Suppressor macrophage treated with lipopolysaccharide for 1 hour (primary cell): ENCODE measurements around the gene NPAP1.
"Not testable (repeated sequence)": the region's sequence is repeated elsewhere in the genome, so short reads cannot be mapped to it uniquely, and the experiment has no call there.

ENCODE experiments used
- DNase-seq, 3 donors: peaks; one replicate each; pipeline ENCODE4 v3.0.0-alpha.2; 2020 to 2022

The NPAP1 gene, protein sequence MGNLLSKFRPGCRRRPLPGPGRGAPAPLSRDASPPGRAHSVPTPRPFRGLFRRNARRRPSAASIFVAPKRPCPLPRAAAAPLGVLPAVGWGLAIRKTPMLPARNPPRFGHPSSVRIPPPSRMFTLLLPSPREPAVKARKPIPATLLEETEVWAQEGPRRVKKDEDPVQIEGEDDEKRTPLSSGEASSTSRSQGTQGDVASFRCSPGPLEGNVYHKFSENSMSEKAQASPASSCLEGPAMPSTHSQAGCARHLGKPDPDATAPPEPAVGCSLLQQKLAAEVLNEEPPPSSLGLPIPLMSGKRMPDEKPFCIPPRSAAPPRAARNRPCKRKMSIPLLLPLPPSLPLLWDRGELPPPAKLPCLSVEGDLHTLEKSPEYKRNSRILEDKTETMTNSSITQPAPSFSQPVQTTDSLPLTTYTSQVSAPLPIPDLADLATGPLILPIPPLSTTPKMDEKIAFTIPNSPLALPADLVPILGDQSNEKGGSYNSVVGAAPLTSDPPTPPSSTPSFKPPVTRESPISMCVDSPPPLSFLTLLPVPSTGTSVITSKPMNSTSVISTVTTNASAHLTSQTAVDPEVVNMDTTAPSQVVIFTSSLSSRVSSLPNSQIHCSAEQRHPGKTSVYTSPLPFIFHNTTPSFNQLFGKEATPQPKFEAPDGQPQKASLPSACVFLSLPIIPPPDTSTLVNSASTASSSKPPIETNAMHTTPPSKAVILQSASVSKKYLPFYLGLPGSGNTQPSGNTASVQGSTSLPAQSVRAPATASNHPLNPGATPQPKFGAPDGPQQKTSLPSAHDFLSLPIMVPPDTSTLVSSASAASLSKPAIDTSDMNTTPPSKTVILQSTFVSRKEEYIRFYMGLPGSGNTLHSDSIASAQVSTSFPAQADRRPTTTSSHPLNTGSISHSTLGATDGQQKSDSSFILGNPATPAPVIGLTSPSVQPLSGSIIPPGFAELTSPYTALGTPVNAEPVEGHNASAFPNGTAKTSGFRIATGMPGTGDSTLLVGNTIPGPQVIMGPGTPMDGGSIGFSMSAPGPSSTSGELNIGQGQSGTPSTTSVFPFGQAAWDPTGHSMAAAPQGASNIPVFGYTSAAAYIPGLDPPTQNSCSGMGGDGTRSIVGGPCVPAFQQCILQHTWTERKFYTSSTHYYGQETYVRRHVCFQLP

DNA sequence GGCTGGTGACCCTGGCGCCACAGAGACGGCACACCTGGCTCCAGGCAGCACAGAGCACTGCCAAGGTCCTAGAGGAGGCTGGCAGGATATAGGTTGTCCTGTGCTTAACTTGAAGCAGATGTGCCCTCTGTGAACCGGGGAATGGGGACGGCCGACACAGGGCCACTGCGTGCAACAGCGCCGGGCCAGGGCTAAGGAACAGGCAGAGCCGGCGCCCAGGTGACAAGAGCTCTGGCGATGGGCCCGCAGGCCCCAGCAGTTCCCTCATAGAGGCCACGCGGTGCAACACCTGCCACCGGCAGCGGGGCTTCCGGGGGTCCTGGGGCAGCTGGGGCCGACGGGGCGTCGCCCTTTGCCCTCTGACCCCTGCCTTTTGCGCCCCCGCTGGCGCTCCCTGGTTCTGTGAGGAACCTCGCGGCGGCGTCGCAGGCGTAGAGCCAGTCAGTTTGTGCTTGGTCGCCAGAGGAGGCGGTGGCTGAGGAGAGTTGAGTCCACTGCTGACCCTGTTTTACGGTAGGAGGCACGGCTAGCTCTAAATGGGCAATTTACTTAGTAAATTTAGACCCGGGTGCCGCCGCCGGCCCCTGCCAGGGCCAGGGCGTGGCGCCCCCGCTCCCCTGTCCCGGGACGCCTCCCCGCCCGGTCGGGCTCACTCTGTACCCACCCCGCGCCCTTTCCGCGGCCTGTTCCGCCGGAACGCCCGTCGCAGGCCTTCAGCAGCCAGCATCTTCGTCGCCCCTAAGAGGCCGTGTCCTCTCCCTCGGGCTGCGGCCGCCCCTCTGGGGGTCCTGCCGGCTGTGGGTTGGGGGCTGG, at the start of gene NPAP1:
Gene NPAP1, plus strand, starts transcription at position 444 of the 813 bp plus-strand sequence. Its CDS starts 93 bp downstream, at position 537.
- DNase-seq, result no peak

DNA sequence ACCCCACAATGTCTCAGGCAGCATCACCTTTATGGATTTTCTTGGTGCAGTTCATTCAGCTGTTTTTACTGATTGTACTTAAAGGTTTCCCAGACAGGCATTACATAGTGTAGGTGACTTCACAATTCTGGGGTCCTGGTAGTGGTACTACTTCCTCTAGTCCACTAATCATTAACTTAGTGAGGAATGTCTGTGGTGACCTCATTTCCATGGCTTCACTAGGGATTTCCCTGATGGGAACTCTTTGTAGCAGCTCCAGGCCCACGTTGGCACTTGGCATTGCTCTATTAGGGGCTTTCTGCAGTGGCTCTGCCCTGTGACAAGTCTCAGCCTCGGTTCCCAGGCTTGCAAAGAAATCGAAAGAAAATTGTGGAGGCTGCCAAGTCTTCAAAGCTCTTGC, 48.1 kb upstream of the NPAP1 start:
- DNase-seq, result no peak

DNA sequence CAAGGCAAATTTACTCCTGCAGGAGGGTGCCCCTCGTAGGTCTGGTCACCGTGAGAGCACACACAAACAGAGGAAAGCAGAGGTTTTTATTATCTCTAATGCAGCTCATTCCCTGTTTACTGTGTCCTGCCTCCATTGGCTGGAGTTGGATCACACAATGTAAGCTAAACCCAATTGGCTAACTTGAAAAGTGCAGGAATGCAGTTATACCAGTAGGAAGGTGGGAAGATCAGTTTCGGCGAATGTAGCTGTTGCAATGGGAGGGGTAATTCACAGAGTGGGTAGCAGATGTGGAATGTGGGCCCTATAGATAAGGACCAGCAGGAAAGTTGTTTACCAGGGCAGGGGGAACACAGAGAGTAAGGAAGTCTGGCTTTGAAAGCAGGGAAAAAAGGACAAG, 42.5 kb upstream of the NPAP1 start:
- no peak for DNase-seq

DNA sequence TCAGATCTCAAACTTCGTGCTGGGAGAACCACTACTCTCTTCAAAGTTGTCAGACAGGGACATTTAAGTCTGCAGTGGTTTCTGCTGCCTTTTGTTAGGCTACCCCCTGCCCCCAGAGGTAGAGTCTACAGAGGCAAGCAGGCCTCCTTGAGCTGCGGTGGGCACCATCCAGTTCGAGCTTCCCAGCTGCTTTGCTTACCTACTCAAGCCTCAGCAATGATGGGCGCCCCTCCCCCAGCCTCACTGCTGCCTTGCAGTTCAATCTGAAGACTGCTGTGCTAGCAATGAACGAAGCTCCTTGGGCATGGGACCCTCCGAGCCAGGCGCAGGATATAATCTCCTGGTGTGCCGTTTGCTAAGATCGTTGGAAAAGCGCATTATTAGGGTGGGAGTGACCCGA, 36.2 kb upstream of the NPAP1 start:
- not testable (repeated sequence) for DNase-seq

DNA sequence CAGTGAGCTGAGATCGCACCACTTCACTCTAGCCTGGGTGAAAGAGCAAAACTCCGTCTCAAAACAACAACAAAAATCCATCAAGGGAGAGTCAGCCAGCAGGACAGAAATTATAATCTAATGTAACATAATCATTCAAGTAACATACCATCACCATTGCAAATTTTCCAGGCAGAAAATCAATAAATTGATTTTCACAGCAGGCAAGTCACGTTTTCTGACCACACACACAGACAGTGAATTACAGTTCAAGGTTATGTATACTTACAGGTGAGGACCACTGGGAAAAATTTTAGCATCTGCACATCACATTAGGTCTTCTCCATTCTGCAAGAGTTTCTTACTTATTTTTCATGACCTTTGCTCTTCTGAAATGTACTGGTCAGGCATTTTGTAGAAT, 29.9 kb upstream of the NPAP1 start:
- DNase-seq, result no peak

DNA sequence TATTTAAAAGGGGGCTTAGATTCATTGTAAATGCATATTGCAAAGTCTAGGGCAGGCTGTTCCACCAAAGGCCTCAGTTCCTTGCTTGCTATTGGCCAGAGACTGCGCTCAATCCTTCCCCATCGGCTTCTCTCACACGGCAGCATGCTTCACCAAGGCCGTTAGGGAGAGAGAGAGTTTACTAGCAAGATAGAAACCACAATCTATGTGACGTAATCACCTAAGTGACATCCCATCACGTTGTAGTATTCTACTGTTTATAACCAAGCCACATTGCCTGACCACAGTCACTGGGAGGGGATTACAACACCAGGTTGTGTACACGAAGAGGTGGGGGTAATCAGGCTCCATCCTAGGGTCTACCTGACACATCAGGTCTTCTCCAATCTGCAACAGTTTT, 16.0 kb upstream of the NPAP1 start:
- DNase-seq, result no peak

DNA sequence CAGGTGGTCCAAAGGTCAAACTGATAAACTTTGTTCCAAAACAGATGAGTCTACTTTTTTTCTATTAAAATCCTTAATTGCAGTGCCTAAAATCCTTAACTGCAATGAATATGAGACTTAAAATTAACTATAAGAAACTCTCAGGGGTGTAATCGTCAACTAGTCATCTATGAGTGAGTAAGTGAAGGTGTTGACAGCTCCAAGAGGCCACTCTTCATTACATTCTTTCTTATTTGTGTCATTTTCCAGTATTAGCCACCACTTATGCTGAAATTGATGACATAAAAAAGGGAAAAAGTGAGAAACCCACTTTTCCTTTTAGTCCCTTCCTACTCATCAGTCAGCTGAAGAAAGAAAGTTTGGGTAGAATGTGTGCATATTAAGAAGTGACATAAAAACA, 12.6 kb upstream of the NPAP1 start:
- DNase-seq, result no peak

DNA sequence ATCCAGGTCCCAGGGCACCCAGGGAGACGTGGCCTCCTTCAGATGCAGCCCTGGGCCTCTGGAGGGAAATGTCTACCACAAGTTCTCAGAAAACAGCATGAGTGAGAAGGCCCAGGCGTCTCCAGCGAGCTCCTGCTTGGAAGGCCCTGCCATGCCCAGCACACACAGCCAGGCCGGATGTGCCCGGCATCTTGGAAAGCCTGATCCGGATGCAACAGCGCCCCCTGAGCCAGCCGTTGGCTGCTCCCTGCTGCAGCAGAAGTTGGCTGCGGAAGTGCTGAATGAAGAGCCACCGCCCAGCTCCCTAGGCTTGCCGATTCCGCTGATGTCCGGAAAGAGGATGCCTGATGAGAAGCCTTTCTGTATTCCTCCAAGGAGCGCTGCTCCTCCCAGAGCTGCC, 856 bp downstream of the NPAP1 start:
- DNase-seq, result no peak

DNA sequence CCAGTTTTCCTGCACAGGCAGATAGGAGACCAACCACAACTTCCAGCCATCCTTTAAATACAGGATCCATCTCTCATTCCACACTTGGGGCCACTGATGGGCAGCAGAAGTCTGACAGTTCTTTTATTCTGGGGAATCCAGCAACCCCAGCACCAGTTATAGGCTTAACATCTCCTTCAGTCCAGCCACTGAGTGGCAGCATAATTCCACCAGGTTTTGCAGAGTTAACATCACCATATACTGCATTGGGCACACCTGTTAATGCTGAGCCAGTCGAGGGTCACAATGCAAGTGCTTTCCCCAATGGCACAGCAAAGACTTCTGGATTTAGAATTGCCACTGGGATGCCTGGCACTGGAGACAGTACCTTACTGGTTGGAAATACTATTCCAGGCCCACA, 2.9 kb downstream of the NPAP1 start:
- no peak for DNase-seq

DNA sequence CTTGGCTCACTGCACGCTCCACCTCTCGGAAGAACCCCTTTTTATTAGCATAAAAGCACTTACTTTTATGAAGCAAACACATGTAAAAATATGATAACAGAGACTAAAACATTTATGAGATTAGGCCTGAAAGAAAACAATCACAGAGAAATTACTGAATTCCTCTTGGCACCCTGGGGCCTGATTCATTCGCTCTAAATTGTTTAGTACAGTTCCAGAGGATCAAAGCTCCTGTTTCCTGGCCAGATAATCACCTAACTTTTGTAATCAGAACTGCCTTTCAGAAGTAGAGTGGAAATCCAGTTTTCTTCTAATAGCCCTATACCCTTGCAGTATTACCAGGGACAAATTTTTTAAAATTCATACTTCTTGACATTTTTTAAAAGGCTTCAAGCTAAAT, 6.4 kb downstream of the NPAP1 start:
- DNase-seq, result no peak

DNA sequence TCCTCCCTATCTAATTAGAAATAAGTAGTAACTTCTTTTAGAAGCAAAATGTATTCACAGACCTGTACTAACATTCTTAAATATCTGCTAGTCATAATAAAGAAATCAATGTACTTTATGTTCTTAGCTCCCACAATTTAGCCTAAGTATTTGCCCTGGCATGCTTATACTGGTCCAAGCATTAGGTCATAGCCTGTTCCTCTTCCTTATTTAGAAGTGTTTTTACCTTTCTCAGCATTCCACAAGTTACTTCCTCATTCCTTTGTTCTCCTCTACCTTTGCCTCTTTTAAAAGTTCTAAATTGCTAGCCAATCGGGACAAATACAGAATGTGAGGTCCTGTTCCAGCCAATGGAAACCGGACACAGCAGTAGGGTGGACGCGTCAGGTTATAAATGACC, 7.3 kb downstream of the NPAP1 start:
- not testable (repeated sequence) for DNase-seq

DNA sequence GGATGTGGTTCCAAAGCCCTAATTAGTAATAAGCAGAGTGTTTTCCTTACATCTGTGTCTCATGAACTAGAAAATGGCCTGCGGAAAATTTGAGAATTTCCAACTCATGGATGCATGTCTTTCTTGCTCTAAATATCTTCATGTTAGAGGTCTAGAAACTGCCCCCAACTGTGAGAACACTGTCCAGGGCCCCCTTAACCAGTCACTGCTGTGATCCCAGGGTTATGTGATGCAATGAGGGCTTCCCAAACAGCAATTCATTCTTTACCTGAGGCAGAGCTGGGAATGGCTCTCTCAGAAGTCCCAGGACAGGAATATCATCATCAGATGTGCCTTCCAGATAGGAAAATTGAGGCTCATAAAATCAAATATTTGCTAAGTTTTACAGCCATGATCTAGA, 8.2 kb downstream of the NPAP1 start:
- no peak for DNase-seq

DNA sequence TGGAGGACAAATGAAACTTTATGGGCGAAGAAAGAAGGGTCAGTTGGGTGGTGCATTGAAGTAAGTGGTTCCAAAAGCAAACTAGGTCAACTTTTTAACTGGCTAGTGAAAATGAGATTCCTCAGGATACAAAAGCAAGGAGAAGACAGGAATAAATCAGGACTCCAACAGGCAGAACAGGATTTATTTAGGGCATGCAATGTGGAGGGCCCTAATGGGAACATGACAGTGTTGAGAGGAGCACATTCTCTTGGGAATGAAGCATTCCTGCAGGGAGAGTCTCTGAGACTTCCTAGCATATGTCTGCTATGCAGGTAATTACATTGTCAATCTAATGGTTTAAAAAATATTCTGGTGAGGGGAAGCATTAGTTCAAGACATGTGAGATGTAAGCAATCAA, 8.7 kb downstream of the NPAP1 start:
- DNase-seq, result no peak

DNA sequence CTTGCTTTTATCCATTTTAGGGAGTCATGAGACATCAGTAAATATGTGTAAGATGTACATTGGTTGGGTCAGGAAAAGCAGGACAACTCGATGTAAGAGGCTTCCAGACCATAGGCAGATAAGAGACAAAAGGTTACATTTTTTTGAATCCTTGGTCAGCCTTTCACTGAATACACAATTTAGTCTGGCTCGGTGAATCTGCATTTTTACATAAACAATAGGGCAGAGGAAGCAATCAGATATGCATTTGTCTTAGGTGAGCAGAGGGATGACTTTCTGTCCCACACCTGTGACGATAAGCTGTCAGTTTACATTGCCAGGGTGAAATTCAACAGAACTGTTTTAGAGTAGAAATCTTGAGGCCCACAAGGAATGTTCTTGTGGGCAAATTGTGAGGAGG, 20.6 kb downstream of the NPAP1 start:
- DNase-seq, result no peak

DNA sequence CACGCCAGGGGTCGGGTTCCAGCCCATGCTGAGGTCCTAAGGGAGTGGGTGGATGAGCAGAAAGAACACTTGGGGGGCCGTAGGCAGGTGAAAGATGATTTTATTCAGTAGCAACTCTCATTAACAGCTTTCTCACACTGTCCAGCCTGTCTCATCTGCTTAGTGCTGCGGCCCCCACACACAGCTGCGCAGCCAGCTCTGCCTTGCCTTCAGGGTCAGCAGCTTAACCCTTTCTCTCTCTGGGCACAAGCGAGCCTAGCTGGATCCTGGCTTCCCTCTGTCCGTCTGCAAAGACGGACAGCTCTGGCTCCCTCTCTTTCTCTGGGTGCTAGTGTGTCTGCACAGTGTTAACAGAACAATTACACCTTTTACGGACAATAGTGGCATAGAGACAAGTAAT, 21.3 kb downstream of the NPAP1 start:
- no peak for DNase-seq

DNA sequence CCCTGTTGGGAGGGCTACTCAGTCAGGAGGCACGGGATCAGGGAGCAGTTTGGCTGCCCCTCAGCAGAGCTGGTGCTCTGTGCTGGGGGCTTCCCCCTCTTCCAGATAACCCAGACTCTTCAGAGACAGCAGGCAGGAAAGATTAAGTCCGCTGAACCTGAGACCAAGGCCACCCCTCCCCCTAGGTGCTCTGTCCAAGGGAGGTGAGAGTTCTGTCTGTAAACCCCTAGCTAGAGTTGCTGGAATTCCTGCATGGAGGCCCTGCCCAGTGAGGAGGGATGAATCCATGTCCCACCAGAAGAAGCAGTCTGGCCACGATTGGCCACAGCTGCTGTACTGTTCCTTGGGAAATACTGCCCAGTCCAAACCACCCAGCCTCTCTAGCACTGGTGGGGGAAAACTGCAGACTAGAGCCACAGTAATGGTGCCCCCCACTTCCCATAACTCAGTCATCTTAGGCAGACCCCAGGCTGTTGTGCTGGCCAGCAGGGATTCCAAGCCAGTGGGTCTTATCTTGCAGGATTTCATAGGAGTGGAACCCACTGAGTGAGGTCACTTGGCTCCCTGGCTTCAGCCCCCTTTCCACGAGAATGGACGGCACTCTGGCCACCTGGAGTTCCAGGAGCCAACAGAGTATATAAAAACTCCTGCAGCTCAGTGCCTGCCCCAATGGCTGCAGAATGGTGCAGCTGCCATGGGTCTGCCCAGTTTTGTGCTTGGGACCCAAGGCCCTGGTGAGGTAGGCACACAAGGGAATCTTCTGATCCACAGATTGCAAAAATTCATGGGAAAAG, 42.9 kb downstream of the NPAP1 start:
- DNase-seq, result no peak

DNA sequence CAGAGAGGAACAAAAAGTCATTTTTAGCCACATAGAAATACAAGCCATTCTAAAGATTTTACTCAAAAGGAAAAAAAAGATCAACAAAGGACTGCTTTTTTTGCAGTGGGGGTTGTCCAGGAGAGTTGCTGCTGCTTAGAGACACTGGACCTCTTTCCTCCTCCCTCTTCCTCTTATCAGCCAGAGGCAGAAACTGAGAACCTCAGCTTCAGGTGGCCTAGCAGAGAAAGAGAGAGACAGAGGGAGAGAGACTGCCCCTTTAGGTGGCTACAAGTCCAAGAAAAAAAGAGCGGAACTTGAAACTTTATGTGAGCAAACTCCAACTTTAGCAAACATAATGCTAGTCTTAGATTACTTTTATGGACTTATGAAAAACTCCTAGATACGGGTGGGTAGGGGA, 54.2 kb downstream of the NPAP1 start:
- no peak for DNase-seq
